Fibroblast of pulmonary artery (primary cell): ENCODE data around the gene SHBG.

Experiments used
- DNase-seq: peaks from one replicate; pipeline ENCODE4 v3.0.0-alpha.2; 2010; ENCODE audit warnings: low read depth
- H3K4me3 ChIP-seq: replicated peaks from 2 replicates; pipeline ENCODE4 v1.5.1; 2011; ENCODE audit warnings: low read depth, mild to moderate bottlenecking, control low read depth, low read length, moderate library complexity
- TF ChIP-seq, protein P1 (sequence below): IDR thresholded peaks from 2 replicates; pipeline ENCODE4 v1.5.1; 2011; ENCODE audit warnings: mild to moderate bottlenecking, control low read depth, low read length, inconsistent platforms; ENCODE audit errors: missing control alignments

SHBG gene

DNA sequence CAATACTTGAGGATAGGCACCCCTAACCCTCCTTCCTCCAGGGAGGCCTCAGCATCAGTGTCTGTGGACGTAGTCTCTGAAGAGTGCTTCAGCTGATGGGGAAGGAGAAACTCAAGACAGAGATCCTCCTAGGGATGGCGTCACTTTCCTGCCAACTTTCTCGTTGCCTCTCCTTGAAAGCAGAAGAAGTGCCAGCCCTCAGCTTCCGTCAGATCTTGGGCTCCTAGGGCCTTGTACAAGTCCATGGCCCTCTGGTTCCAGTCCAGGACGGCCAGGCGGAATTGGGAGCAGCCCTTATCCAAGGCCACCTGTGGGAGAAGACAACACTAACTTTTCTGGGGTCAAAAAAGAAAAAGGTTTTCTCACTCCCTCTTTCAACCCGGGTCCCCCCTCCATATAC is 3.6 kb upstream of the SHBG start:
- DNase-seq, result no peak
- TF ChIP-seq, protein P1, sequence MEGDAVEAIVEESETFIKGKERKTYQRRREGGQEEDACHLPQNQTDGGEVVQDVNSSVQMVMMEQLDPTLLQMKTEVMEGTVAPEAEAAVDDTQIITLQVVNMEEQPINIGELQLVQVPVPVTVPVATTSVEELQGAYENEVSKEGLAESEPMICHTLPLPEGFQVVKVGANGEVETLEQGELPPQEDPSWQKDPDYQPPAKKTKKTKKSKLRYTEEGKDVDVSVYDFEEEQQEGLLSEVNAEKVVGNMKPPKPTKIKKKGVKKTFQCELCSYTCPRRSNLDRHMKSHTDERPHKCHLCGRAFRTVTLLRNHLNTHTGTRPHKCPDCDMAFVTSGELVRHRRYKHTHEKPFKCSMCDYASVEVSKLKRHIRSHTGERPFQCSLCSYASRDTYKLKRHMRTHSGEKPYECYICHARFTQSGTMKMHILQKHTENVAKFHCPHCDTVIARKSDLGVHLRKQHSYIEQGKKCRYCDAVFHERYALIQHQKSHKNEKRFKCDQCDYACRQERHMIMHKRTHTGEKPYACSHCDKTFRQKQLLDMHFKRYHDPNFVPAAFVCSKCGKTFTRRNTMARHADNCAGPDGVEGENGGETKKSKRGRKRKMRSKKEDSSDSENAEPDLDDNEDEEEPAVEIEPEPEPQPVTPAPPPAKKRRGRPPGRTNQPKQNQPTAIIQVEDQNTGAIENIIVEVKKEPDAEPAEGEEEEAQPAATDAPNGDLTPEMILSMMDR, result no peak
- H3K4me3 ChIP-seq, result peak overlapping the region; percentile 91

DNA sequence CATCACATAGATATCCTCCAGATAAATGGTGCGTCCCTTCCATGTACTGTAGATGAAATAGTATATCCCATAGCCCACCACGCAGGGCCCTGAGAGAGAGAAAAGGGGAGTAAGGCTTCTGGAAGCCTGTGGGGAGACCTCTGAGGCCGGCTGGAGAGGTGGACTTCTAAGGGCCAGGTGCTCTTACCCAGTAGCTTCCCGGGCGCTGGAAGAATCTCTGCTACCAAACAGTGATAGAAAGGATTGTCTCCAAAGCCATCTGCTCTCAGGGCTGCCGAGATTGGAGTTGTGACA is 3.0 kb upstream of the SHBG start:
- peak overlapping the region; percentile 91 for H3K4me3 ChIP-seq
- TF ChIP-seq, protein P1, result no peak
- no peak for DNase-seq

DNA sequence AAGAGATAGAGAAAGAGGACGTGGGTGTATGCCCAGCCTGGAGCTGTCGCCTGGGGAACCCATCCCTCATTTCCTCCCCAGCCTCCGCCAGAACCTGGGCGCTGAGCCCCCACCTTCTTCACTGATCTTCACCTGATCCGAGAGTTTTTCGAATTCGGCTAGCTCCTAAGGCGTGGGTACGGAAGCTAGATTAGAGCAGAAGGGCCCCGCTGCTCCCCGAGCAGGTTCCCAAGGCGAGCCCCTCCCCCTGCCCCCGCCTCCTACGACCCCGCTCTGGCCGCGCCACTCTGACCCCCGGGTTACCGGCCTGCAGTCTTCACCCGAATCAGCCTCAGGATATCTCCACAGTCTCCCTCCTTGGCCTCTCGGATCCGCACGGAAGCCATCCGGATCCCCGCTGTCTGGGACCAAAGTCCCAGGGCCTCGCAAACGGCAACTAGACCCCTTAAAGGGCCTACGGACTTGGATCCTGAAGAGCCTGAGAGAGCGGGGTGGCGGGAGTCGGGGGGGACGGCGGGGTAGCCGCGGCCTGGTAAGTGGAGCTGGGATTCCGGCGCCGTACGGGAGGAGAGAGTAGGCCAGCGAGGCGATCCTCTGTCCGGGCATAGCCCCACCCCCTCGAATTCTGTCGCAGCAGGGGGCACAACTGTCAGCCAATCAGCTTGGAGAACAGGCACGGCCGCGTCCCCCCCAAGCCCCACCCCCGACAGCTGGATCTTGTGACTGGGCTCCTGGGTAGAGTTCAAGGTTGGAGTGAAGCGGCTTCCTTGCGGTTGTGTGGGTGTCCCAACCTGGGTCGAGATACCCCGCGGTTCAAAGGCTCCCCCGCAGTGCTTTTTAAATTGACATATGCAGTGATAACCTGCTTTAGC is 2.4 kb upstream of the SHBG start, which contains the start of gene SAT2:
Gene SAT2, minus strand, starts transcription at position 572 of the 872 bp plus-strand sequence. Its CDS starts 186 bp downstream, at position 386.
- TF ChIP-seq, protein P1, result no peak
- peak within 1 kb of the TSS; percentile 91 for H3K4me3 ChIP-seq
- peak; percentile 95 for DNase-seq

DNA sequence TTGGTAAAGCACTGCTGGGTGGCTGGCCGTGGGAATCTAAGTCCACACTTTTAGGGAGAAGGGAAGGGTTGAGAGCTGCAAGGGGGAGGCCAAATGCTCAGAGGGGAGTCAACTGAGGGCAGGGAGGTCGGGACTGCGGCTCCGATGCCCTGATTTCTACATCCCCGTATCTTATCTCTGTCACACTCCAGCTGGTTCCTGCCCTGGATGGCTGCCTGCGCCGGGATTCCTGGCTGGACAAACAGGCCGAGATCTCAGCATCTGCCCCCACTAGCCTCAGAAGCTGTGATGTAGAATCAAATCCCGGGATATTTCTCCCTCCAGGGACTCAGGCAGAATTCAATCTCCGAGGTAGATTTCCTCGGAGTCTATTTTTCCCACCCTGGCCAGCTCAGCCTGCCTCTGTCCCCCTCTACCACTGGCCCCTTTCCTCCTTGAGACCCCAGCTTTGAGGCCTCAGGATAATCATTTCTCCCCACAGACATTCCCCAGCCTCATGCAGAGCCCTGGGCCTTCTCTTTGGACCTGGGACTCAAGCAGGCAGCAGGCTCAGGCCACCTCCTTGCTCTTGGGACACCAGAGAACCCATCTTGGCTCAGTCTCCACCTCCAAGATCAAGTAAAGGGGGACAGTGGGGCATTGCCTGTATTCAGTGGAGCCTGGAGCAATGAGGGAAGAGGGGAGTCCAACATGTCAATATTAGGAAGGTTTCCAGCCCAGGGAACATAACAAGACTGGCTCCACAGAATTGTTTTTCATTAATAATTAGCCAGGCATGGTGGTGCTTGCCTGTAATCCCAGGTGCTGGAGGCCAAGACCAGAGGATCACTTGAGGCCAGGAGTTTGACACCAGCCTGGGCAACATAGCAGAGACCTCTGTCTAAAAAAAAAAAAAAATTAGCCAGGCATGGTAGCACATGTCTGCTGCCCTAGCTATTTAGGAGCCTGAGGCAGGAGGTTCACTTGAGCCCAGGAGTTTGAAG is 1.8 kb downstream of the SHBG start:
- DNase-seq, result no peak
- TF ChIP-seq, protein P1, result no peak
- no peak overlapping the region for H3K4me3 ChIP-seq

DNA sequence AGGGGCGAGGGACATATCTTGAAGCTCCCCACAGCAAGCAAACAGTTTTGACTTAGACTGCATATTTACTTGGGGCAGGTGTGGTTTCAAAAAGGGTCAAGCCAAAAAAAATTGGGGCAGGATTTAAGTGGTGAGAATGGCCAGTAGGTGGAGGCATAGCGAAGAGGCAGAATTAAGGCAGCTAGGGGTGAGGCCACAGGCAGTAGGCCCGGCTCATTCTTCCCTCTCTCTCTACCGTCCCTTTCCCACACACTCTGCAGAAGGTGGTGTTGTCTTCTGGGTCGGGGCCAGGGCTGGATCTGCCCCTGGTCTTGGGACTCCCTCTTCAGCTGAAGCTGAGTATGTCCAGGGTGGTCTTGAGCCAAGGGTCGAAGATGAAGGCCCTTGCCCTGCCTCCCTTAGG is 2.6 kb downstream of the SHBG start:
- no peak overlapping the region for H3K4me3 ChIP-seq
- peak; percentile 73 for DNase-seq
- TF ChIP-seq, protein P1, result peak; percentile 70

DNA sequence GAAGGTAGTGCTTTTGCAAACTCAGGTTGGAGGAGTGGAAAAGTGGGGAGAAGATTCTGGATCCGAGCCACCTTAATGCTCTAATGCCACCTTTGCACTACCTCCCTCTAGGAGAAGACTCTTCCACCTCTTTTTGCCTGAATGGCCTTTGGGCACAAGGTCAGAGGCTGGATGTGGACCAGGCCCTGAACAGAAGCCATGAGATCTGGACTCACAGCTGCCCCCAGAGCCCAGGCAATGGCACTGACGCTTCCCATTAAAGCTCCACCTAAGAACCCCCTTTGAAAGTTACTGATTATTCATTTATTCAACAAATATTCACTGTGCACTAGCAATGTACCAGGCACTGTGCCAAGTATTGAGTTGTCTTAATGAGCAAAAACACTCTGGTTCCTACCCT is 3.2 kb downstream of the SHBG start:
- H3K4me3 ChIP-seq, result no peak overlapping the region
- no peak for DNase-seq
- TF ChIP-seq, protein P1, result no peak
